Measurements from ENCODE around the gene TTLL1.
"Not testable (repeated sequence)": the region's sequence is repeated elsewhere in the genome, so short reads cannot be mapped to it uniquely, and the experiment has no call there.

TTLL1 gene

DNA sequence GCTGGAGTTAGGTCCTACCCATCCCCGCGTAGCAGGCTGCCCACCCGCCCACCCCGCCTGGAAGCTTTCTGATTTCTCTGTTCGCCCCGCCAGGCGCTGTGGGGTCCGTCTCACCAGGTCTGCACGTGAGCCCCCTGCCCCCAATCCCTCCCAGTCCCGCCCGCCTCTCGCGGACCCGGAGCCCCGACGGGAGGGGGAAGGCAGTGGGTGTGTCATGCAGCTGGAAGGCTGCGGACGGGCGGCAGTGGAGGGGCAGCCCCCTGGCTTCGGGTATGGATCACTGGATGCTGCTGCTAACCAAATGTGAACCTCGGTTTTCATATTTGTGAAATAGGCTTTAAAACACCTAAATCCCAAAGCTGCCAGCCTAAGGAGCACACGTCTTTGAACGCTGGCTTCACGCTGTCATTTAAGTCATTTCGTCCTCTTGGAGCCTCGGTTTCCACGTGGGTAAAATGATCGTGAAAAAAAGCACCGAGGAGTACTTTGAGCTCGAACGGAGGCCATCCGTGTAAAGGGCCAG is 20.8 kb upstream of the TTLL1 start:
- DNase-seq: no peak

DNA sequence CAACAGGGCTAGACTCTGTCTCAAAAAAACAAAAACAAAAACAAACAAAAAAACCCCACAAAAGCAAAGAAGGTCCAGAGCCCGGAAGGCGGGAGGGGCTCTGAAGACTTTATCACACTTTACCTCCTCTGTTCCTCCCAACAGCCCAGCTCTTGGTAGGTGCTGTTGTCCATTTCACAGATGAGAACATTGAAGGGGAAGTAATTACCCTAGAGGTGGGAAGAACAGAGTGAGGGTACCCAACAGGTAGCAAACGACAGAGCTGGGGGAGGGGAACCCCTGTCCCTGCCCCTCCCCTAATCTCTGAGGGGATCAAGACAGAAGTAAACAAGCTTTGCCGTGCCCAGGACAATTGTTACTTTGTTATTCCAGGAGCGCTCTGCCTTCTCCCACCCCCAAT is 20.3 kb upstream of the TTLL1 start:
- no peak for DNase-seq

DNA sequence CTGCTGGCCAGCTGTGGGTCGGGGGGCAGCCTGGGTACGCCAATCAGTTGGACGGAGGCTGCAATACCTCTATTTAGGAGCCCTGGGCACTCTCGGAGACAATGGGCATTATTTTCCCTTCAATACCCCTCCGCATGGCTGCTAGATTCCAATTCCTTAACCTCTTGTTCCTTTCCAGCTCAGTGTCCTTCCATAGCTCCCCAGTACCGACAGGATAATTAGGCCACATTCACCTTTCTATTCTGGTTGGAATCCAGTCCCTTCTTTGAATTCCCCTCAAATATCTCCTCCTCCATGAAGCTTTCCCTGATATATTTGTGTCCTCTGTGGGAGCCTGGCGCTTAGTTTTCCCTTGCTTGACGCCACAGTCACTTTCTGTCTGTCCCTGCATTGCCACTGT is 17.1 kb upstream of the TTLL1 start:
- no peak for DNase-seq

DNA sequence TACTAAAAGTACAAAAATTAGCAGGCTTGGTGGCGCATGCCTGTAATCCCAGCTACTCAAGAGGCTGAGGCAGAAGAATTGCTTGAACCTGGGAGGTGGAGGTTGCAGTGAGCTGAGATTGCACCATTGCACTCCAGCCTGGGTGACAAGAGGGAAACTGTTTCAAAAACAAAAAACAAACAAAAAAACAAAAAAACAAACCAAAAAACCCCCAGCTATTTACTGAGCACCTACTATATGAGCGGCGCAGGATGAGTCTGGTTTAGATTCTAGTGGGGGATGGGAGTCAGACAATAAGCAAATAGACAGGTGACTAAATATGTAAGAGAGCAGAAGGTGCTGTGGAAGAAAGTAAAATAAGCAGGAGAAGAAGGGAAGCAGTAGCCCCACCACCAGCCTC is 15.8 kb upstream of the TTLL1 start:
- not testable (repeated sequence) for DNase-seq

DNA sequence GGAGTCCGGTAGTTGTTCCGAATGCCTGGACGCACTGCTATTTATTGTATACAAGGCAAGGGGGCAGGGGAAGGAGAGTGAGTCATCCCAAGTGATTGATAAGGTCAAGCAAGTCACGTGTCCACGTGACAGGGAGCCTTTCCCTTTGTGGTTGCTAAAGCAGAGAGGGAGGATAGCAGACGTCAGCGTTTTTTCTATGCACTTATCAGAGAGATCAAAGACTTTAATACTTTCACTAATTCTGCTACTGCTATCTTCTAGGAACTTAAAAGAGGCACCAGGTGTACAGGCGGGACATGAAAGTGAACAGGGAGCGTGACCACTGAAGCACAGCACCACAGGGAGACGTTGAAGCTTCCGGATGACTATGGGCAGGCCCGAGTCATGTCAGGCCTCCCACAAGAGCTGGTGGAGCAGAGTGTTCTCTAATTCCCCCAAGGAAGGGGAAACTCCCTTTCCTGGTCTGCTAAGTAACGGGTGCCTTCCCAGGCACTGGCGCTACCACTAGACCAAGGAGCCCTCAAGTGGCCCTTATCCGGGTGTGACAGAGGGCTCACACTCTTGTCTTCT is 14.9 kb upstream of the TTLL1 start:
- DNase-seq: not testable (repeated sequence)

DNA sequence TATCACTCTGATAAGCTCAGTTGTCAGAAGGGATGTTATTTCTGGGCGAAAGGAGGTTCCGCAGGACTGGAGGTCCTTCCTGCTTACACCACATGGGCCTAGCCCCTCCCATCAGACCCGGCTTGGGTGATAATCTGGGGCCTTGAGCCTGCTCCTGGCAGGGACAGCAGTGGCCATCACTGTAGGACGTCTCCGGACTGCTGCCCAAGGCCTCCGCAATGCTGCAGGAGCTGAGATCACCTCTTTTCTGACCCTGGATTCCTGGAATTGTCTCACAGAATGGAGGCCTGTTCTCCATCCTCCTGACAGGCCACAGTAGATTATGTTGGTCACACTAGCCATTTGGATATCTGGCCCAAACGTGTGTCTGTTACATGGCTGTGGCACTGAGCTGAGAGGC is 12.1 kb upstream of the TTLL1 start:
- no peak for DNase-seq

DNA sequence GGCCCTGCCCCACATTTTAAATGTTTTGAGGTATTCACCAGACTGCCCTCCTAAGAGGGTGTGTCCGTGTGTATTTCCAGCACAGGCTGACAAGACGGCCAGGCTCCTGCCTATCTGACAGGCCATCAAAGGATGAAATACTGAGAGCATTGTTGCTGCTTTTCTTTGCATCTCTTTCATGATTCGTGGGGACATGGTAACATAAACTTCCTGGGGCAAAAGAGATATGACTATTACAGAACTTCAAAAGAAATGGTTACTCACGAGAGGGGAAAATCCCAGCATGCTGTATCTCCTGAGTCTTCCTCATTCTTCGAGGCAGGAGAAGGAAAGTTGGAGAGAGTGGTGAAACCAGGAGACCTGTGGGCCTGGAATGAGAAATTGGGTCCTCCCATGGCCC is 11.0 kb upstream of the TTLL1 start:
- DNase-seq: no peak

DNA sequence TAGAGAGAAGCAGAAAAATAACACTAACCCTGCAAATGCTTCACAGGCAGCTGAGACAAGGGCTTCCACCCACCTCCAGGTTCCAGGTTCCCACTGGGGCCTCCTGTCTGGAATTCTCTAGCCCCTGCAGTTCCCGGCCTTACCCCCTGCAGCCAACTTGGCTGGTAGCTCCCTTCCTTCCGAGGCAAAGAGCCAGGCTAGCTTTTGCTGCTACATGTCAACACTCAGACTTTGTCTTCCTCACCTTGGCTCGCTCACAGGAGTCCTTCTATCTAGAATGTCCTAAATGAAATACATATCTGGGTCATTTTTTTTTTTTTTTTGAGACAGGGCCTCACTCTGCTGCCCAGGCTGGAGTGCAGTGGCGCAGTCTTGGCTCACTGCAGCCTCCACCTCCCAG is 9.9 kb upstream of the TTLL1 start:
- DNase-seq: no peak

DNA sequence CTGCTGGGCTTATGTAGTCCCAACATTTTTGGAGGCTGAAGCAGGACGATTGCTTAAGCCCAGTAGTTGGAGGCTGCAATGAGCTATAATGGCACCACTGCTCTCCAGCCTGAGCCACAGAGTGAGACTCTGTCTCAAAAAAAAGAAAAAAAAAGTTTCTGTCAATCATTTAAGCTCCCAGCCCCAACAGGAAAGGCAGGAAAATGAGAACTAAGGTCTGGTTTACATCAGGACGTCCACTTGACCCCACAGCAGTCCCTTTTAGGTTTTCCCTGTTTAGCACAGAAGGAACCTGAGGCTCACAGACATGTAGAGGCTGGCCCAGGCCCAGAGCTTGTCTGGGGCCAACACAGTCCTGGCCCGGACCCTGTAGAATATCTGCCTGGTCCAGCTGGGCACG is 9.2 kb upstream of the TTLL1 start:
- no peak for DNase-seq

DNA sequence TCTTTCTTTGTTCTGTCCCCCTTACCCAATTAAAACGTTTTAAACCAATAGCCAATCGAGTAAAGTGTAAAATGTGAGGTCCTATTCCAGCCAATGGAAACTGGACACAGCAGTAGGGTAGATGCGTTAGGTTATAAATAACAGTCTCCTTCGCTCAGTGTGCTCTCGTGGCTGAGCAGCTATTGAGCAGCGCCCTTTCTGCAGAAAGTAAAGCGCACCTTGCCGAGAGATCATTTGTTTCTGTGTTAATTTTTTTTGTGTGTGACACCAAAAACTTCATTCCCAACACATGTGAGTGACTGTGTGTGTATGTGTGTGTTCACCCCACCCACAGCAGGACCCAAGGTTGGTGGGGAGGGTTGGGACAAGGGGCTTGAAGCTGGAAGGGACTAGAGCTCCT is 7.2 kb upstream of the TTLL1 start:
- no peak for DNase-seq

DNA sequence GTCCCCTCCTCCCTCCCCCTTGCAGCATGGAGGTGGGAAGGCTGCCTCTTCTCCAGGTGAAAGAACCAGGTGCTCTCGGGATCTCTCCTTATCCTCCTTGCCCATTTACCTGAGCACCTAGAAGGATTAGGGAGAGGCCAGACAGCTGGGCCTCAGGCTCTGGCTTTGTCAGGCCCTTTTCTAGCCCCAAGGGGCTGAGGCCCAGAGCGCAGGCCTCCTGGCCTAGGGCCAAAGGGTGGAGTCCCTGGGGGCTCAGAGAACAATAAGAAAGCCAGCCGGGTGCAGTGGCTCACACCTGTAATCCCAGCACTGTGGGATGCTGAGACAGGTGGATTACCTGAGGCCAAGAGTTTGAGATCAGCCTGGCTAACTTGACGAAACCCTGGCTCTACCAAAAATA is 5.4 kb upstream of the TTLL1 start:
- no peak for DNase-seq

DNA sequence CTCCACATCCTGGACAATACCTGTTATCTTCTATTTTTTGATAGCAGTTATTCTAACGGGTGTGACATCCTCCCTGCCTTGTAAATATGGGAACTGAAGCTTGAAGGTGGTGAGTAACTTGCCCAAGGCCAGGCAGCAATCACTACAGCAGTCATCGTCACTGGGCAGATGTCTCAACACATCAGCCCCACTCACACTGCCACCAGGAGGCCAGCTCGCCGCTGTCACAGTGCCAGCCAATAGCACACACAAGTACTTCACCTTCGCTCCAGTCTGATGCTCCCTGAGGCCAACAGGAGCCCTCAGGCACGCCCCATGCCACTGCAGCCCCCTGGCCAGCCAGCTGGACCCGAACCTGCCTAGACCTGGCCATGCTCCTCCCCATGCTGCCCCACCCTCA is 4.9 kb upstream of the TTLL1 start:
- peak; percentile 27 for DNase-seq

DNA sequence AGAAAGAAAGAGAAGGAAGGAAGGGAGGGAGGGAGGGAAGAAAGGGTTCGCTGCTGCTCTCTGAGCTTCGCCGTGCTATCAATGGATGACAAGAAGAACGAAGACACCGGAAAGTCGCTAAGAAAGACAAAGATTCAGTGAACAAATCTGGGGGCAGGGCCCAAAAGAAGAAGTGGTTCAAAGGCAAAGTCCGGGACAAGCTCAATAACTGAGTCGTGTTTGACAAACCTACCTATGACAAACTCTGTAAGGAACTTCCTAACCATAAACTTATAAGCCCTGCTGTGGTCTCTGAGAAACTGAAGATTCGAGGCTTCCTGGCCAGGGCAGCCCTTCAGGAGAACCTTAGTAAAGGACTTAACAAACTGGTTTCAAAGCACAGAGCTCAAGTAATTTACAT is 2.9 kb upstream of the TTLL1 start:
- no peak for DNase-seq

DNA sequence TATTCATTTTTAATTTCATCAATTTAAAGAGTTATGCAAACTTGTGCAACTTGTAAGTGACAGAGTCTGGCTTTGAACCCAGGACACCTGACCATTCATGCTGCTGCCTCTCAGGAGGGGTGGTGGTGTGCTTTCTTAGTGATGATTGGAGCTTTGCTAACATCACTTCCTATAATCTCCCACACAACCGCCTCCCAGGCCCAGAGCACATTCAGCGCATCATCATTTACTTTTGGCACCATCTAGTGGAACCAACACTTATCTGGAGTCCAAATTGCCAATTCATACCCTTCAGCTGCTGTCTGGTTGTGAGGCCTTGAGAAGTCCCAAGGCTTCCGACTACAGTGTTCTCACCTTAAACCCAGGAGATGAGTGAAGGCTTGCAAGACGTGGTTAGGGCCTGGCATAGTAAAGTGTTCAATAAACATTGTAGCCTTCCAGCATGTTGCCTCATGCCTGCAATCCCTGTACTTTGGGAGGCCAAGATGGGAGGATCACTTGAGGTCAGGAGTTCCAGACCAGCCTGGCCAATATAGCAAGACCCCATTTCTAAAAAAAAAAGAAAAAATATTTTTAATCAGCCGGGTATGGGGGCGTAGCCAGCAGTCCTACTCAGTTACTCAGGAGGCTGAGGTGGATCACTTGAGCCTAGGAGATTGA is 1.1 kb upstream of the TTLL1 start:
- peak; percentile 83 for DNase-seq

DNA sequence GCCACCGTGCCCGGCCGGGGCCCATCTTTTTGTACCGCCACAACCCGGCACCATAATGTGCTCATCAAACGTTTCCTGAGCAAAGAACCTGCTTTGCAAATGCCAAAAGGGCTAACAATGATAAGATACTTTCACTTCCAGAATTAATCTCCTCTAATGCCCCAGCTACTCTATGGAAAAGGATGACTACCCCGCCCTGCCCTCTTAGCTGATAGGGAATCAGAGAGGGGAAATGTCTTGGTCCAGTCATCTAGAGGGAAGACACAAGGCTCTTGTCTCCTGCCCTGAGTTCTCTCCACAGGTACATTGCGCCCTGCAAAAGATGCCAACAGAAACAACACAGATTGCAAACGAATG is 586 bp downstream of the TTLL1 start:
- no peak for DNase-seq

DNA sequence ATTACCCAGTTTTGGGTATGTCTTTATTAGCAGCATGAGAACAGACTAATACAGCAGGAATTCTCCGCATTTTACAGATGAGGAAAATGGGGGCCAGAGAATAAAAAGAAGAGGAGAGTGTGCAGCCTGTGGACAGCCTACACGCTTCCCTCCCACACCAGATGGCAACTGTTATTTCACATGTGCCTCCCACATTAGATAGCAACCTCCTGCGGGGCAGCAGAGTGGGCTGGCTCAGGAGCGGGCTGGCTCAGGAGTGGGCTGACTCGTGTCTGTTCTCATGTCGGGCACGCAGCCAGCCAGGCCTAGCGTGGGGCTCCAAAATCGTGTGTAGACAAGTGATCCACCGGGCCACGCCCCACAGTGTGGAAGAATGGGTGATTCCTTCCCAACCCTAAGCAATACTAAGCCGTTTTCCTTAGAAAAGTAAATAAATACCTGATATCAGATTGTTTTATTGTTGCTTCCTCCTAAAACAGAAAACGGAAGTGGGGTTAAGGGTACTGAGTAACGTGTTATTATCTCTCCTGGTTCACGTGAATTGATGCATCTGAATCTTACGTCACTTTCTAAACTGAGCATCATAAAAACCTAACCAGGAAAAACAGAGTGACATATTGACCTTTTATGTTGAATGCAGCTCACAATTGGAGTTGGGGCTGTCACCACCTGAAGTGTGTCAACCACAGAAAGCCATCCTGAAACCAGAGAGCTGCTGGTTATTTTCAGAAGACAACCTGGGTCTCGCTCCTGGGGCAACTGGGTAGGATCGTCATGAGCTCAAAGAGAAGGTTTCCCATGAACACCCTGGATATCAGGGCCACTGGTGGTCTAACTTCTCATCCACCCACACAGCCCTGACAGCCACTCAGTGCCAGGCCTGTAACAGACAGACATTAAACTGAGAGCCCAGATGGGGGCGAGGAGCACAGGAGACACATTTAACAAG is 3.3 kb downstream of the TTLL1 start:
- DNase-seq: no peak

DNA sequence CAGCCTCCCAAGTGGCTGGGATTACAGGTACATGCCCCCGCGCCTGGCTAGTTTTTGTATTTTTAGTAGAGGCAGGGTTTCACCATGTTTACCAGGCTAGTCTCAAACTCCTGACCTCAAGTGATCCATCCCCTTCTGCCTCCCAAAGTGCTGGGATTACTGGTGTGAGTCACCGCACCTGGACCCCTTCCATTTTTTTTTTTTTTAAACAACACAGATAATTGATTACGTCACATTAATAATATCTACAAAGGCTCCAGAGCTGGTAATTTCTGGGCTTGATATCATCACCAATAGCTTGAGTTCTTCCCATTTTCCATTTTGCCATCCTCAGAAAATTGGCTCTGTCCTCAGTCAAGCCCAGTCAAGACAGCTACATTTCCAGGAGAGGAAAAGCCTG is 7.2 kb downstream of the TTLL1 start:
- no peak for DNase-seq

DNA sequence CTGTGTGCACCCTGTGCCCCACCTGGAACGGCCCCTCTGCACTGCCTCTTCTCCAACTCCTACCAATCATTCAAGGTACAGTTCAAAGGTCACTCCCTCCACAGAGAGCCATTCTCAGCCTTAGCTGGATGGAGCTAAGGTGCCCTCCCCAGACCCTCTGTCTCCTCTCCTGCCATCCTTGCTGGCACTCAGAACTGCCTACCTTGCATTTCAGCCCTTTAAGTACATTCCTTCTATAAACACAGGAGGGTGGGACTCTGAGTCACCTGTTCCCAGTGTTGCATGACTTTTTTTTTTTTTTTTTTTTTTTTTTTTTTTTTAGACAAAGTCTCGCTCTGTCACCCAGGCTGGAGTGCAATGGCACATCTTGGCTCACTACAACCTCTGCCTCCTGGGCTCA is 8.6 kb downstream of the TTLL1 start:
- DNase-seq: no peak

DNA sequence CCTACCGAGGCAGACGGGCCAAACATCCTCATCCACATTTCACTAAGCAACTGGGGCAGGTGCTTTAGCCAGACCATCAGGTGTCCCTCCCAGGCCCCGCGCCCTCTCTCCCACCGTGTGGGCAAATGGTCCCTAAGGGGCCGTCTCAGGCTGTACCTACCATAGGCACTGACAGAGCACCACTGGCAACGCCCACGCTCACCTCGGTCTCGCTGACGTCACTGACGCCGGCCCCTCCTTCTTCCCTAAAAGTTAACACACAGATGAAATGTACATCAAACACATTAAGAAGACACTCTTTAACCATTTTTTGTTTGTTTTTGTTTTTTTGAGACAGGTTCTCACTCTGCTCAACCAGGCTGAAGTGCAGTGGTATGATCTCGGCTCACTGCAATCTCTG is 9.4 kb downstream of the TTLL1 start:
- no peak for DNase-seq

DNA sequence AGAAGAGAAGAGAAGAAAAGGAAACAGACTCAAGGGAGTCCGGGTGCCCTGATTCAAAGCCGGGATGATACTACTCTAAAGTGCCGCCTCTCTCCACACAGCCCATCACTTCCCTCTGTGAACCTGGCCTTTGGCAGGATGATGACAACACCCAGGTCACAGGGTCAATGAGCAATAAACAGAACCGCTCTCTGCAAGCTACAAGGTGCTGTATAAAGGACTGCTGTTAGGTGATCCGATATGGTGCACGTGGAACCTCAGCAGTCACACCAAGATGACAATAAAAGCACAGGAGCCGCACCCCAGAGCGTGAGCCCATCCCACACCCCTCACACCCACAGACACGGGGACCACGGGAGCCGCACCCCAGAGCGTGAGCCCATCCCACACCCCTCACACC is 10.7 kb downstream of the TTLL1 start:
- DNase-seq: no peak

DNA sequence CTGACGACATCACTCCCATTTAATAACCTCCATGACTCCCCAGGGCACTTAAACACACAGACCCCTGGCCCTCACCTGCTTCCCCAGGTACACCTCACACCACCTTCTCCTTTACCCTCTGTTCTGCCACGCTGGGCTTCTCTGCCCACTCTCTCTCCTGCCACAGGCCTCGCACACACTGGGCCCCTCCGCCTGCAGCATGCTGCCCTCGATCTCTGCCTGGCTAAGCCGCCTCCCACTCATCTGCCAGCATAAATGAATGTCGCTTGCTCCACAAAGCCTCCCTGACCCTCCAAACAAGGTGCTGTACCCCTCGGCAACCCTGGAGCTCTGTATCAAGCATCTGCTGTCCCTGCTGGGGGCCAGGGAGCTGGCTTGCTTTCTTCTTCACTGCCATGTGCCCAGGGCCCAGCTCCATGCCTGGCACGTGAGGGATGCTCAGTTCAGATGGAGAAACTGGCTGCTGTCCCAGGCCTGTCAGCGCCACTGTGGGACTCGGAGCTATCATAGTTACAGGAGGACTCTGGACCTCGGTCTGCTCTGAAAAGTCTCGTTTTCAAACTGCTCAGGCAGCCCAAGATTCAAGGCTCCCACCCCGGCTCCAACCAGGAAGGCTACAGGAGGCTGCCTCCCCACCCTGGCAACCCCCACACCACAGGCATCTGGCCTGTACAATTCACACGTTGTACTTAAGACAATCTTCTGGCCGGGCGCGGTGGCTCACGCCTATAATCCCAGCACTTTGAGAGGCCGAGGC is 11.9 kb downstream of the TTLL1 start:
- DNase-seq: no peak

DNA sequence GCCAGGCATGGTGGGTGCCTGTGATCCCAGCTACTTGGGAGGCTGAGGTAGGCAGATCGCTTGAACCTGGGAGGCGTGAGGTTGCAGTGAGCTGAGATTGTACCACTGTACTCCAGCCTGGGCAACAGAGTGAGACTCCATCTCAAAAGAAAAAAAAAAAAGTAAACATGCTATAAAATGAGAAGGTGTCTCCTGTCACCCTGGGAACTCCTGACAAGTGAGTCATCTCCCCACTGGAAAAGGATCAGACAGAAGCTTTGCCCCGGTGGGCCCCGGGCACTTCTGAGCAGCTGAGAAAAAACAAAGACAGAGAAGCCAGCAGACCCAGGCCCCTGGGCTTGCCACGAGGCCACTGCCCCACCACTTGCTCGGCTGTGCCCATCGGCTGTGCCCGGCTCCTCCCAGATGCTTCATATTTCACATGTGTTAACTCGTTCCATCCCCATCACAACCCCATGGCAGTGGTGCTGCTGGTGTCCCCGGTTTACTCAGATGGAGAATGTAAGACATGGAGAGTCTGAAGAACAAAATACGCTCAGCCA is 22.3 kb downstream of the TTLL1 start:
- no peak for DNase-seq

DNA sequence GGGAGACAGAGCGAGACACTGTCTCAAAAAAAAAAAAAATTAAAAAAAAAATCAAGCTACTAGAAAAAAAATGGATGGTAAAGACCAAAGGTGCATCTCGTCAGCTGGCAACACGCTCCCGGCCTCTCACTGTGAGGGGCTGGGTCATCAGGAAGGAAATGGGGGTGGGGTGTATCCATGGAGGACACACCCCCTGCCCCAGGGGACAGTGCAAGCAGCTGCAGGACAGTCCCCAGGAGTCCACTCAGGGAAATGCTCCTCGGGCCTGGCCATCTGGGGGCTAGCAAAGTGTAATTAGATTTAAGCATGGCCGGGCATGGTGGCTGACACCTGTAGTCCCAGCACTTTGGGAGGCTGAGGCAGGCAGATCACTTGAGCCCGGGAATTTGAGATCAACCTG is 23.1 kb downstream of the TTLL1 start:
- DNase-seq: no peak

All from SHP77 treated with DMSO at 0.1 percent for 48 hours (cell line).